MG63 (cell line): Measurements from ENCODE around the gene KHDC1. TPM values are rescaled to one million over a fixed set of nuclear protein-coding genes. Genes with fewer than 3 reads are reported as not detected.
"Not testable (repeated sequence)": the region's sequence is repeated elsewhere in the genome, so short reads cannot be mapped to it uniquely, and the experiment has no call there.

Experiments
- DNase-seq: peaks from one replicate; pipeline ENCODE4 v3.0.0-alpha.2; 2020
- H3K27me3 ChIP-seq: fragments of 250-450 bp; sonication (Bioruptor Pico); 2 replicates; pipeline ENCODE4 v1.5.1; 2020; ENCODE audit warnings: mild to moderate bottlenecking, moderate library complexity
- H3K36me3 ChIP-seq: fragments of 250-450 bp; sonication (Bioruptor Pico); 2 replicates; pipeline ENCODE4 v1.5.1; 2020; ENCODE audit warnings: mild to moderate bottlenecking, moderate library complexity
- H3K4me3 ChIP-seq: fragments of 250-450 bp; sonication (Bioruptor Pico); 2 replicates; pipeline ENCODE4 v1.5.1; 2020; ENCODE audit warnings: mild to moderate bottlenecking, moderate library complexity
- H3K9me3 ChIP-seq: fragments of 250-450 bp; sonication (Bioruptor Pico); 2 replicates; pipeline ENCODE4 v1.5.1; 2020; ENCODE audit warnings: mild to moderate bottlenecking, moderate library complexity
- total RNA-seq: library from RNA; depleted of rRNA; stranded (reverse); fragments of >200 nt; shearing (Covaris generic); gene quantifications from 2 replicates; pipeline ENCODE4 v1.2.3, GENCODE V29; 2014; ENCODE audit warnings: low replicate concordance; rRNA removed

The KHDC1 gene
- total RNA-seq, 1 experiment from 2014 or later, result 3.5 TPM

DNA sequence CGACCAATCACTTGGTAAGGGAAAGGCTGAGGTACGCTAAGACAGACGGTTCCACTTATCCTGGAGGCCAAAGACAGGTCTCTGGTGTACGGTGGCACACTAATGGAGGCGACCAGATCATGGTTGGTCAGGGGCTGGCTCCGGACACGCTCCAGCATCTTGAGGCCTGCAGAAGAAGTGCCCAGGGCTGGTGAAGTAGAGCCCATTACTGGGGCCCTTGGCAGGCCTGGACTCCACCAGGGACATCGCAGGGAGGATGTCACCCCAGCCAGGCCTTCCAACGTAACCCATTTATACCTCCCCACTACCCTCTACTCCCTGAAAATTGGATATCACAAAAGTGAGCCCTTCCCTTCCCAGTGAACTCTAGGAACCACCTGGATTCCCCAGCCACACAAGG is 53.9 kb downstream of the KHDC1 start:
- Histone ChIP-seq H3K36me3 (no peaks in the 10 kb centered on the region), H3K9me3 (no peaks in the 10 kb centered on the region), H3K27me3 (no peaks in the 10 kb centered on the region), H3K4me3 (no peak overlapping the region)
- no peak for DNase-seq

- no peaks in the 10 kb centered on the region for H3K36me3 ChIP-seq
- no peaks in the 10 kb centered on the region for H3K27me3 ChIP-seq
- no peaks in the 10 kb centered on the region for H3K9me3 ChIP-seq
- H3K4me3 ChIP-seq, result no peak overlapping the region
- DNase-seq, result no peak
Measured at GRCh38 chr6:73207221-73207837, 55.7 kb downstream of the KHDC1 start.

DNA sequence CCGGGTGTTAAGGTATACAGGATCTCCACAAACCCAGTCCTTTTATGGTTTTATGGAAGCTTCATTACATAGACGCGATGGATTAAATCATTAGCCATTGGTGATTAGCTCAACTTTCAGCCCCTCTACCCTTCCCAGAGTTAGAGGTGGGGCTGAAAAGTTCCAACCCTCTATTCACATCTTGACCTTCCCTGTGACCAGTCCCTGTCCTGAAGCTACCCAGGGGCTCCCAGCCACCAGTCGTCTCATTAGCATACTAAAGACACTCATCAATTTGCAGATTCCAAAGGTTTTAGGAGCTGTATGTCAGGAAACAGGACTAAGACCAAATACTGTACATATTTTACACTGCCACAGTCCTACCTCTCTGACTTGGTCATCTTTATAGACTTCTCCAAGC is 58.7 kb downstream of the KHDC1 start:
- H3K9me3 ChIP-seq, result no peaks in the 10 kb centered on the region
- H3K4me3 ChIP-seq, result no peak overlapping the region
- no peaks in the 10 kb centered on the region for H3K27me3 ChIP-seq
- DNase-seq, result no peak
- no peaks in the 10 kb centered on the region for H3K36me3 ChIP-seq

DNA sequence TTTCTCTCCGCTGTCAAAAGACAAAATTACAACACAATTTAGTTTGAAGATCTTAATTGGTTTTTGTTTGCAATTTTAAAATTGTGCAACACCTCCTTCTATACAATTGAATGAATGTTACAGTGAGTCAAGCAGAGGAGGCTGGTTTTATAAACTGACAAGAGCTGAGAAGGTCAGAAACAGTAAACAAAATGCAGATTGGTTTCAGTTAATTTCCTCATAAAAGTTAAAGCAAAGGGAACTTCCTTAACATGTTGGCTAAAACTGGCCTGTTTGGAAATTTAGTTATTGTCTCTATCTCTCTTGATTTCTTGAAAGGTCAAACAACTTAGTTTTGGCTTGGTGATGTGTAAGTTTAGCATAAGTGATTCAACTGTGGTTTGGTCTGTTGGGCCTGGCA is 59.9 kb downstream of the KHDC1 start:
- DNase-seq, result no peak
- H3K4me3 ChIP-seq, result no peak overlapping the region
- H3K27me3 ChIP-seq, result no peaks in the 10 kb centered on the region
- no peaks in the 10 kb centered on the region for H3K9me3 ChIP-seq
- no peaks in the 10 kb centered on the region for H3K36me3 ChIP-seq

DNA sequence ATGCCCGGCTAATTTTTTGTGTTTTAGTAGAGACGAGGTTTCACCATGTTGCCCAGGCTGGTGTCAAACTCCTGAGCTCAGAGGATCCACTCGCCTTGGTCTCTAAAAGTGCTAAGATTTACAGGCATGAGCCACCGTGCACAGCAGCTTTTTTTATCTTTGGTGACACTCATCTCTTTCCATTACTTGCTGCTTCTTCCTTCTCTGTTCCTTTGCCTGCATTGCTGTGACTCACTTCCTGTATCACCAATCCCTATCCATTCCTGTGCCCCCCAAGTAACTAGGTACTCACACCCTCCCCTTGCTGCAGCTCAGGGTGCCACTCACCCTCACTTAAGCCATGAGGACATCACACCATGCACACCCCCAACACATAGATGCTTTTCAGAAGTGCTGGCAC is 62.3 kb downstream of the KHDC1 start:
- no peak for DNase-seq
- H3K9me3 ChIP-seq, result no peaks in the 10 kb centered on the region
- H3K4me3 ChIP-seq, result no peak overlapping the region

DNA sequence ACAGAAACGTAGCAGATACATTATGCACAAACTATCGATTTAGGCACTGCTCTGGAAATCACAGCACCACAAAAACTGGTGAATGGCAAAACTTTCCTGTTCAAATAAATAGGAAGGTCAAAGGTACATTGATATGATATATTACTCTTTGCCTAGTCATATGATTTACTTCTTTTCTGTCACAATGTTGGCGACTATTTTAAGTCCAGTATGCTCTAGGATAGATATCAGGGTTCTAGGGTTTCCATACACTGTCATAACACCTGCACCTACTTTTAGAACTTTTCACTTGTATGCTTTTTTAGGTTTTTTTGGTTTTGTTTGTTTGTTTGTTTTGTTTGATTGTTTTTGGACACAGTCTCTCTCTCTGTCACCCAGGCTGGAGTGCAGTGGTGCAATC is 62.7 kb downstream of the KHDC1 start:
- Histone ChIP-seq H3K27me3 (no peaks in the 10 kb centered on the region), H3K9me3 (no peaks in the 10 kb centered on the region), H3K4me3 (no peak overlapping the region), H3K36me3 (no peaks in the 10 kb centered on the region; the same call in 1 of the 2 replicates)
- no peak for DNase-seq

More for the DNA sequence above, 62.3 kb downstream of the KHDC1 start:
- no peaks in the 10 kb centered on the region for H3K36me3 ChIP-seq
- no peaks in the 10 kb centered on the region for H3K27me3 ChIP-seq

- Histone ChIP-seq H3K9me3 (no peaks in the 10 kb centered on the region), H3K27me3 (no peaks in the 10 kb centered on the region), H3K4me3 (no peak overlapping the region), H3K36me3 (no peaks in the 10 kb centered on the region; the same call in 1 of the 2 replicates)
- no peak for DNase-seq
Measured at GRCh38 chr6:73194744-73195143, 68.3 kb downstream of the KHDC1 start.

DNA sequence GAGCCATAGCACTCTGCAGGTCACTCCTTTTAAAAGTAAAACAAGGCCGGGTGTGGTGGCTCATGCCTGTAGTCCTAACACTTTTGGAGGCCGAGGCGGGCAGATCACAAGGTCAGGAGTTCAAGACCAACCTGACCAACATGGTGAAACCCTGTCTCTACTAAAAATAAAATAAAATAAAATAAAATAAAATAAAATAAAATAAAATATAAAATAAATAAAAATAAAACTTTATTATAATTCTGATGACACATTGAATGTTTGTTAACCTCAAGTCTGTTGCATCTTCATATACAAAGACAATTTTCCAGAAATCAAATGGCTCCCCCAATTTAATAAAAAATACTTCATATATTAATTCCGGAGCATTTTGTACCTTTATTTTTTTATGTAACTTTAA is 69.7 kb downstream of the KHDC1 start:
- H3K36me3 ChIP-seq, H3K9me3 ChIP-seq, H3K4me3 ChIP-seq, H3K27me3 ChIP-seq, DNase-seq: not testable (repeated sequence)

Other genes starting within 250 kb of the KHDC1 start
- not detected in 2 replicates for gene KHDC1L, start 37.7 kb downstream of the KHDC1 start, total RNA-seq
- gene DPPA5, start 91.1 kb upstream of the KHDC1 start, total RNA-seq, result not detected in 2 replicates
- gene KHDC3L, start 99.5 kb upstream of the KHDC1 start, total RNA-seq, result not detected in 2 replicates
- gene OOEP, start 106.7 kb upstream of the KHDC1 start, total RNA-seq, result not detected in 2 replicates
- not detected in 2 replicates for gene DDX43, start 131.6 kb upstream of the KHDC1 start, total RNA-seq
- 14.0 and 18.8 TPM in 2 replicates for gene CGAS, start 189.1 kb upstream of the KHDC1 start, total RNA-seq
- 20.1 and 21.1 TPM in 2 replicates for gene MTO1, start 198.5 kb upstream of the KHDC1 start, total RNA-seq